Renal pelvis (tissue), 4 donors: ENCODE results near the gene OCIAD2. TPM values are rescaled to one million over a fixed set of nuclear protein-coding genes. Genes with fewer than 3 reads are reported as not detected.
"Not testable (repeated sequence)": the region's sequence is repeated elsewhere in the genome, so short reads cannot be mapped to it uniquely, and the experiment has no call there.

Experiments
- DNase-seq: peaks from one replicate; pipeline ENCODE4 v3.0.0-alpha.2; 2013
- polyA plus RNA-seq, 3 donors: library from polyadenylated mRNA; unstranded; fragments of 120-200 nt; gene quantifications; one replicate each; pipeline ENCODE4 v1.2.1, GENCODE V29; 2013; ENCODE audit not compliant: insufficient read length in 3 of 3

Gene OCIAD2
- polyA plus RNA-seq, 3 donors: 202 to 214 (median 210) TPM

DNA sequence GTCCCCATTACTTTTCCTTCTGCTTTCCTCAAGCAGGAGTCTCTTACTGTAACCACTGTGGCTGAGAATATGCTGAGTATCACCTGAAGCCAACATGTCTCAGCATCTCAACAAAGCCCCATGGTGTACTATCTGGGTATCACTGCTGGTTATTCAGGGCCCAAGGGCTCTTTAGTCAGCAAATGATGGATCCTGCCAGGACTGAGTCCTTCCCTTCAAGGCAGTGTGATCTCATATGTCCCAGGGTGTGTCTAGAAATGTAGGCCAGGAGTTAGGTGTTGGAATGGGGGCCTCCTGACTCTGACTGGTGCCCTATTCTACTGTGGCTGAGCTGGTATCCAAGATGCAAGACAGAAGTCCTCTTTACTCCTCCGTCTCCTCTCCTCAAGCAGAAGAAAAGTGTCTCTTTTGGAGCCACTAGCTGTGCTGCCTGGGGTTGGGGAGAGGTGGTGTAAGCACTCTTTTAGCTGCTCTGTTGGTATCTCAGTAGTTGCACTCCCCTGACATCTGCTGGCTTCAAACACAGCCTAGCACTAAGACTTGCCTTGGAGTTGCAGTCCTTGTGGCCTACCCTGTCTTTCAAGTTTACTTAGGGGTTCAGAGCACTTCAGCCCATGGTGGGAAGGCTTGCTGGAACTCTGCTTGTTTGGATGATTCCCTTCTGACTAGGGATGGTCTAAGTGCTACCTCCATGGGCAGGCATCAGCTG is 28.6 kb downstream of the OCIAD2 start:
- DNase-seq: no peak

DNA sequence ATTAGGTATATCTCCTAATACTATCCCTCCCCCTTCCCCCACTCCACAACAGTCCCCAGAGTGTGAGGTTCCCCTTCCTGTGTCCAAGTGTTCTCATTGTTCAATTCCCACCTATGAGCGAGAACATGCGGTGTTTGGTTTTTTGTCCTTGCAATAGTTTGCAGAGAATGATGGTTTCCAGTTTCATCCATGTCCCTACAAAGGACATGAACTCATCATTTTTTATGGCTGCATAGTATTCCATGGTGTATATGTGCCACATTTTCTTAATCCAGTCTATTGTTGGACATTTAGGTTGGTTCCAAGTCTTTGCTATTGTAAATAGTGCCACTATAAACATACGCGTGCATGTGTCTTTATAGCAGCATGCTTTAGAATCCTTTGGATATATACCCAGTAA is 41.9 kb downstream of the OCIAD2 start:
- not testable (repeated sequence) for DNase-seq

DNA sequence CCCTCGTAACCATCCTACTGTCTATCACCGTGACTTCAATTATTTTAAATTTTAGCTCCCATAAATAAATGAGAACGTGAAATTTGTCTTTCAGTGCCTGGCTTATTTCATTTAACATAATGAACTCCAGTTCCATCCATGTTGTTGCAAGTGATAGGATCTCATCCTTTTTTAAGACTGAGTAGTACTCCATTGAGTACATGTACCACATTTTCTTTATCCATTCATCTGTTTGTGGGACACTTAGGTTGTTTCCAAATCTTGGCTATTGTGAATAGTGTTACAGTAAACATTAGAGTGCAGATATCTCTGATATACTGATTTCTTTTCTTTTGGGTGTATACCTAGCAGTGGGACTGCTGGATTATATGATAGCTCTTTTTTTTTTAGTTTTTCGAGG is 42.8 kb downstream of the OCIAD2 start:
- no peak for DNase-seq

DNA sequence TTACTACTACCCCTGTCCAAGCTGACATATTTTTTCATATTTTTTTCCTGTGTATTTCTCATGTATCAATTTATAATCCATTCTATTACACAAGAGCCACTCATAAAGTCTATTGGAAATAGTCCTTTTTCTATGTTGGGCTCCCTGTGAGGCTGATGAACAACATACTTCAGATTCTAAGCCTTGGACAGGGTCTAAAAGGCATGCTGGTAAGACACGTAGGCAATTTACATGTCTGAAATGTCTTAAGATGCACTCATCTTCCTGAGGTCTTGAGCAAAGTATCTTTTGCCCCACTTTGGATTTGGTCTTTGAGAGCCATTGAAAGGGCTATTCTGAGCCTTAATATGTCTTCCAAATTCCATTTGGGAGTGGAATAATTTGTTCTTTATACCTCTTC is 43.9 kb downstream of the OCIAD2 start:
- DNase-seq: no peak

GRCh38 chr4:48862038-48862437 is 44.5 kb downstream of the OCIAD2 start:
- no peak for DNase-seq

DNA sequence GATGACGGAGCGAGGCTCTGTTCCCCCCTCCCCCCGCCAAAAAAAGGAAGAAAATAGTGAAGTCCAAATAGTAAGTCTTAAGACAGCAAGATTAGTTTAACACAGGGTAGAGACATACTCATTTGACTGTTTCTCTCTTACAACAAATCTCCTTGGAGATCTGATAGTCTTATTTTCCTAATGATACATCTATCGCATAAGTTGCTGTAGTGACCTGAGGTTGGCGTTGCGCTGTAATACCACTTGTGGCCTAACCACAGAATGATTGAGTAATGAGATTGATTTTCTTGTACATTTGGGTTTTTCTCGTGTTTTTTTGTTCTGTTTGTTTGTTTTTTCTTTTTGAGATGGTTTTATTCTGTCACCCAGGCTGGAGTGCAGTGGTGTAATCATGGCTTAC is 48.4 kb downstream of the OCIAD2 start:
- DNase-seq: no peak

GRCh38 chr4:48854982-48855381 is 51.6 kb downstream of the OCIAD2 start:
- DNase-seq: no peak

GRCh38 chr4:48854395-48854683 is 52.2 kb downstream of the OCIAD2 start:
- DNase-seq: no peak

GRCh38 chr4:48853604-48854394 is 52.8 kb downstream of the OCIAD2 start:
- DNase-seq: no peak

DNA sequence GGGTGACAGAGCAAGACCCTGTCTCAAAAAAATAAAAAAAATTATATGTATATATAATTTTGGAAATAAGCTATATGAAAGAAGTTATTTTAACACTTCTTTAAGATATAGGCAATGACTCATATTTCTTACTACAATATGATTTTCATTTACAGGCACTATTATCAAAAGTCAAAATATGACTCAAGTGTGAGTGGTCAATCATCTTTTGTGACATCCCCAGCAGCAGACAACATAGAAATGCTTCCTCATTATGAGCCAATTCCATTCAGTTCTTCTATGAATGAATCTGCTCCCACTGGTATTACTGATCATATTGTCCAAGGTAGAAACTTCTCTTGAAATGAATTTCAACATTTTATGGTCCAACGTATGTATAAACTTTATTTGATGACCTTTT is 54.9 kb downstream of the OCIAD2 start:
- no peak for DNase-seq

DNA sequence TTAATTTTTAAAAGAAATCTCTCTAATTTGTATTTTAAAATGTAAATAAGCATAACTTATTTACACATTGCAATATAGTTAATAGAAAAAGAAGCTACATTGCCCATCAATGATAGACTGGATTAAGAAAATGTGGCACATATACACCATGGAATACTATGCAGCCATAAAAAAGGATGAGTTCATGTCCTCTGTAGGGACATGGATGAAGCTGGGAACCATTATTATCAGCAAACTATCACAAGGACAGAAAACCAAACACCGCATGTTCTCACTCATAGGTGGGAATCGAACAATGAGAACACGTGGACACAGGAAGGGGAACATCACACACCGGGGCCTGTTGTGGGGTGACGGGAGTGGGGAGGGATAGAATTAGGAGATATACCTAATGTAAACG is 57.8 kb downstream of the OCIAD2 start:
- not testable (repeated sequence) for DNase-seq

DNA sequence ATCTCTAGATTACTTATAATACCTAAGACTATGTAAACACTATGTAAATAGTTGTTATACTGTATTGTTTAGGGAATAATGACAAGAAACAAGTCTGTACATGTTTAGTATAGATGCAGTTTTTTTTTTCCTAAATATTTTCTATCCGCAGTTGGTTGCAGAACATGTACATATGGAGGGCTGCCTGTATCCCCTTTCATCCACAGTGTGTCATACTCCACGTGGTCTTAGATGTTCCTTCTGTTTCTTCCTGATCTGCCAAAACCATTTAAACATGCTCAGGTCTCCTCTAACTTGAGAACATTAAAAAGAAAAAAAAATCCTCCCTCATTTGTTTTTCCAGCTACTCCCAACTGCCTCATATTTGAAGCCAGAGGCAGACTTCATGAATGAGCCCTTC is 61.7 kb downstream of the OCIAD2 start:
- DNase-seq: no peak

GRCh38 chr4:48841045-48841827 is 65.3 kb downstream of the OCIAD2 start:
- no peak for DNase-seq

DNA sequence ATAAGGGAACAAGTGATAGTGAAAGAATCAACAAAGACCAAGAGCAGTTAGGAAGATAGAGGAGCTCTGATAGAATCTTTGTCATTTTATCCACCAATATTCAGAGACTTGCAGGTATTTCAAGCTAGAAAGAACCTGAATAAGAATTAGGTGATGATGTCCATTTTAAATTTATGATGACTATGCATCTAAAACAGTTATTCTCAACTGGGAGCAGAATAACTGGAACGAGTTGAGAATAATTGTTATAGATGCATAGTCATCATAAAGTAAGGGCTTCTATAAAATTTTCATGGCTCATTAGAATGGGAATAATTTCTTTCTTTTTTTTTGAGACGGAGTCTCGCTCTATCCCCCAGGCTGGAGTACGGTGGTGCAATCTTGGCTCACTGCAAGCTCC is 69.9 kb downstream of the OCIAD2 start:
- DNase-seq: no peak

Other genes with a start within 250 kb of the OCIAD2 start
- 10 to 100 TPM; 40.4 to 47.4 (median 43.2) TPM for gene FRYL, start 126.5 kb downstream of the OCIAD2 start, polyA plus RNA-seq
- 100 to 1,000 TPM; 213 to 254 (median 247) TPM for gene OCIAD1, start 75.7 kb downstream of the OCIAD2 start, polyA plus RNA-seq
- gene CWH43, start 79.5 kb upstream of the OCIAD2 start, polyA plus RNA-seq: 1 to 10 TPM; 4.8 to 8.0 (median 5.6) TPM